Measurements from ENCODE around the gene PDLIM5. TPM values are rescaled to one million over a fixed set of nuclear protein-coding genes. Genes with fewer than 3 reads are reported as not detected.

The PDLIM5 gene
- total RNA-seq, 1 experiment from 2014 or later: 58.0 TPM

- no peak overlapping the region for H2BK5ac ChIP-seq (ENCODE audit: insufficient read length, low read length)
- H4K20me1 ChIP-seq (ENCODE audit: control insufficient read depth, insufficient read depth, insufficient read length): no peaks in the 10 kb centered on the region
- no peak overlapping the region for H3K4ac ChIP-seq (ENCODE audit: low read depth, low read length)
- Mint-ChIP-seq H3K9me3 (no peaks in the 10 kb centered on the region), H3K36me3 (ENCODE audit: insufficient read depth in 1 of 3, low read depth in 3 of 3) (no peaks in the 10 kb centered on the region), H3K4me1 (no peaks in the 10 kb centered on the region), H3K27ac (0 out of 7 replicates have a peak overlapping the region, but pooled peaks of 1 of the 3 experiments have one; percentile 44), H3K4me3 (no peak overlapping the region; a peak in 1 of 5 replicates), H3K27me3 (ENCODE audit: low read depth) (no peaks in the 10 kb centered on the region)
- no peaks in the 10 kb centered on the region for H3K27me3 ChIP-seq (ENCODE audit: insufficient read depth, low read length)
- H3K79me2 ChIP-seq (ENCODE audit: insufficient read depth, low read length): no peaks in the 10 kb centered on the region
- H3T11ph ChIP-seq (ENCODE audit: low read length): no peak overlapping the region
- no peak overlapping the region for H4K91ac ChIP-seq (ENCODE audit: insufficient read length, low read depth, low read length)
- H3K9me3 ChIP-seq (ENCODE audit: control insufficient read depth, low read depth, low read length): no peaks in the 10 kb centered on the region
- no peak overlapping the region for H4K5ac ChIP-seq (ENCODE audit: insufficient read length, low read depth, low read length)
- no peak overlapping the region for H2BK120ac ChIP-seq (ENCODE audit: low read depth, low read length, poor library complexity, severe bottlenecking)
- no peak overlapping the region for H4K8ac ChIP-seq (replicated peaks; ENCODE audit: insufficient read length, low read depth, low read length)
- no peak overlapping the region for H2BK20ac ChIP-seq (ENCODE audit: low read depth, low read length, poor library complexity, severe bottlenecking)
- H3K79me1 ChIP-seq (ENCODE audit: insufficient read depth, low read depth, low read length, poor library complexity, severe bottlenecking): no peaks in the 10 kb centered on the region
- H3K4me2 ChIP-seq (ENCODE audit: insufficient read depth, insufficient read length, low read length): no peak overlapping the region
- H3K9ac ChIP-seq (ENCODE audit: extremely low read depth, insufficient read length, low read length): no peak overlapping the region
- no peak overlapping the region for H3K23ac ChIP-seq (ENCODE audit: insufficient read length, low read depth, low read length)
- no peak overlapping the region for H3K14ac ChIP-seq (ENCODE audit: insufficient read depth, low read length)
- H3K23me2 ChIP-seq (ENCODE audit: insufficient read length, low read depth, low read length, poor library complexity, severe bottlenecking): no peaks in the 10 kb centered on the region
- DNase-seq: no peak
- H3K27ac ChIP-seq (ENCODE audit: insufficient read length, low read depth, low read length): no peak overlapping the region
- H3K56ac ChIP-seq (ENCODE audit: insufficient read length, low read depth, low read length): no peak overlapping the region
- H2BK12ac ChIP-seq (ENCODE audit: insufficient read length, low read depth, low read length): no peak overlapping the region
- no peaks in the 10 kb centered on the region for H3K4me1 ChIP-seq (ENCODE audit: insufficient read depth, low read length)
- TF ChIP-seq CTCF (conservative IDR thresholded peaks at IDR 0.05): no peak
- no CpG with 5 or more reads among the region's 1 CpG for WGBS (ENCODE audit: extremely low coverage, insufficient read length, low lambda C conversion rate)
- no peak overlapping the region for H3K18ac ChIP-seq (ENCODE audit: insufficient read length, low read depth, low read length)
- H2BK15ac ChIP-seq (ENCODE audit: low read depth, low read length): no peak overlapping the region
- no peak overlapping the region for H2AK5ac ChIP-seq (ENCODE audit: insufficient read length, low read length)
- peak overlapping the region; percentile 53 for H2AFZ ChIP-seq (ENCODE audit: low read length)
Observed at GRCh38 chr4:94442251-94442650, 9.5 kb upstream of the PDLIM5 start.

Measured in H9 (cell line).